NCI-H510A treated with DMSO at 0.1 percent for 48 hours (cell line): ENCODE data around the gene MCM9.
A peak's percentile ranks its signal among the peaks of the same experiment; 100 is the strongest.
"Not testable (repeated sequence)": the region's sequence is repeated elsewhere in the genome, so short reads cannot be mapped to it uniquely, and the experiment has no call there.

ENCODE experiments used
- DNase-seq: peaks from one replicate; lab custom pipeline; 2025; lab: John Stamatoyannopoulos, UW

MCM9 gene

DNA sequence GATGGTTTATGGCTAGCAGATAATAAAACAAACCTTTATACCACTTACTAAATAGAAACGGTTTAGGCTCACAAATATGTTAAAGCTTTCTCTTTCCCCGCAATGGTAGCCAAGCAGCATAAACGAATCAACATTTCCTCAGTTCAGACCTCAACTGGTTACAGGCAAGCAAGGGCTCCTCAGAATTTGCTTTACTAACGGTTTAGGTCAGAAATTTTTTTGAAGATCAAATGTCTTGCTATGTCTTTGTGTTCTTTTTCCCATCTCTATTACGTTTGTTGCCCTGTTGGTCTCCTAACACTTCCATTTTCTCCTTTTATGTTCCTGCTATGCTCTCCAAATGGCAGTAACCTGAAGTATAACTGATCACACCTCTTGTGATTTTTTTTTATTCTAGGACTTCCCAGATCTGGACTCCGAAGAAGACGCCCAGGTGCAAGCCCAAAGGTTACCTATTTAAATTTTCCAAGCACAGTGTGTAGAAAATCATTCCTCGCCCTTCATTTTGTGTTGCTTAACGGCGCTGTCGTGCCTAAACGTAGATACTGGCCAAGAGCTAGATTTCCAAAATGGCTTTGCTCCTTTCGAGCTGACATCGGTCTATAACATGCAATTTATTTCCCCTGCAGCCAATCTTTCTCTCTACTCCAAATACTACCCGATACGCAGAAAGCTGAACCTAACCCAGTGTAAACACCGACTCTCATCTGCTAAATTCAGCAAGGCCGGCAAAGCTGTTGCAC is 41.7 kb downstream of the MCM9 start:
- DNase-seq = peak; percentile 65

GRCh38 chr6:118892355-118892991 is 42.5 kb downstream of the MCM9 start:
- DNase-seq = no peak

- DNase-seq = no peak
Measured at GRCh38 chr6:118890997-118891790, 43.8 kb downstream of the MCM9 start.

GRCh38 chr6:118889163-118889562 is 45.8 kb downstream of the MCM9 start:
- no peak for DNase-seq

GRCh38 chr6:118886641-118887040 is 48.3 kb downstream of the MCM9 start:
- no peak for DNase-seq

GRCh38 chr6:118882314-118882905 is 52.5 kb downstream of the MCM9 start:
- DNase-seq = no peak

GRCh38 chr6:118881440-118882313 is 53.3 kb downstream of the MCM9 start:
- DNase-seq = no peak

DNA sequence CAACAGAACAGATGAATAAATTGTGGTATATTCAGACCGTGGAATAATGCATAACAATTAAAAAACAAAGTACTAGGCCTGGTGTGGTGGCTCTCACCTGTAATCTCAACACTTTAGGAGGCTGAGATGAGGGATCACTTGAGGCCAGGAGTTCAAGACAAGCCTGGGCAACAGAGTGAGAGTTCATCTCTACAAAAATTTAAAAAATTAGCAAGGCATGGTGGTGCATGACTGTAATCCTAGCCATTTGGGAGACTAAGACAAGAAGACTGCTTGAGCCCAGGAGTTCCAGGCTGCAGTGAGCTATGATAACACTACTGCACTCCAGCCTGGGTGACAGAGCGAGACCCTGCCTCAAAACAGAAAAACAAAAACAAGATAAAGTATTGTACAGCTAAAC is 57.2 kb downstream of the MCM9 start:
- no peak for DNase-seq

GRCh38 chr6:118876814-118877213 is 58.1 kb downstream of the MCM9 start:
- no peak for DNase-seq

DNA sequence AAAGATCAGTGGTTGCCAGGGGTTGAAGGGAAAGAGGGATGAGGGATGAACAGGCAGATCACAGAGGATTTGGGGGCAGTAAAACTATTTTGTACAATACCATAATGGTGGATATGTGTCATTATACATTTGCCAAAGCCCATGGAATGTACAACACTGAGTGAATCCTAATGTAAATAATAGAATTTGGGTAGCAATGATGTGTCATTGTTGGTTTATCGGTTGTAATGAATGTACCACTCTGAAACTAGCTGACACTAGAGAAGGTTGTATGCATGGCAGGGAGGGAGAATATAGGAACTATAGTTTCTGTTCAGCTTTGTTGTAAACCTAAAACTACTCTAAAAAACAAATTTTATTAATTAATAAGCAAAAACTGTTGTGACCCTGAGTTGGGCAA is 58.8 kb downstream of the MCM9 start:
- no peak for DNase-seq

- DNase-seq = peak; percentile 51
Measured at GRCh38 chr6:118875672-118876071, 59.3 kb downstream of the MCM9 start.

GRCh38 chr6:118873239-118873638 is 61.7 kb downstream of the MCM9 start:
- no peak for DNase-seq

DNA sequence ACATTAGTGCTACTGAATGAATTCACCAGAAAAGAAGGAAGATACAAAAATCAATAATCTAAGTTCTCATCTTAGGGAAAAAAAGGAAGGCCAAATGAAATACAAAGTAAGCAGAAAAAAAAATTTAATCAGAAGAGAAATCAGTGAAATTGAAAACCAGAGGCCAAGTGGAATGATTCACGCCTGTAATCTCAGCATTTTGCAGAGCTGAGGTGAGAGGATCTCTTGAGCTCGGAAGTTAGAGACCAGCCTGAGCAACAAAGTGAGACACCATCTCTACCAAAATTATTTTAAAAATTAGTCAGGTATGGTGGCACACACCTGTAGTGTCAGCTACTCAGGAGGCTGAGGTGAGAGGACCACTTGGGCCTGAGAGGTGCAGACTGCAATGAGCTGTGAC is 62.2 kb downstream of the MCM9 start:
- DNase-seq = no peak

GRCh38 chr6:118872318-118872717 is 62.6 kb downstream of the MCM9 start:
- no peak for DNase-seq

- DNase-seq = no peak
Measured at GRCh38 chr6:118871331-118871730, 63.6 kb downstream of the MCM9 start.

GRCh38 chr6:118869894-118870589 is 64.9 kb downstream of the MCM9 start:
- DNase-seq = no peak

- DNase-seq = no peak
Measured at GRCh38 chr6:118869350-118869749, 65.6 kb downstream of the MCM9 start.

DNA sequence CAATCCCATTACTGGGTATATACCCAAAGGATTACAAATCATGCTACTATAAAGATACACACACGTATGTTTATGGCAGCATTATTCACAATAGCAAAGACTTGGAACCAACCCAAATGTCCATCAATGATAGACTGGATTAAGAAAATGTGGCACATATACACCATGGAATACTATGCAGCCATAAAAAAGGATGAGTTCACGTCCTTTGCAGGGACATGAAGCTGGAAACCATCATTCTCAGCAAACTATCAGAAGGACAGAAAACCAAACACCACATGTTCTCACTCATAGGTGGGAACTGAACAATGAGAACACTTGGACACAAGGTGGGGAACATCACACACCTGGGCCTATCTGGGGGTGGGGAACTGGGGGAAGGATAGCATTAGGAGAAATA is 66.1 kb downstream of the MCM9 start:
- DNase-seq = not testable (repeated sequence)

GRCh38 chr6:118867181-118867580 is 67.8 kb downstream of the MCM9 start:
- DNase-seq = no peak

GRCh38 chr6:118865100-118865391 is 69.9 kb downstream of the MCM9 start:
- DNase-seq = no peak
